GM08714 (cell line): Measurements from ENCODE around the gene MAN2A1.
"Not testable (repeated sequence)": the region's sequence is repeated elsewhere in the genome, so short reads cannot be mapped to it uniquely, and the experiment has no call there.

ENCODE experiments used
- H3K4me3 ChIP-seq: fragments of 200-500 bp; sonication (Bioruptor generic); 2 replicates; pipeline ENCODE4 v1.5.1; 2014; ENCODE audit warnings: mild to moderate bottlenecking, low read length, inconsistent platforms
- ZNF274 ChIP-seq: IDR thresholded peaks from 2 replicates; pipeline ENCODE4 v1.6.1; 2012; ENCODE audit warnings: mild to moderate bottlenecking, low read depth, low read length

Gene MAN2A1

GRCh38 chr5:109882546-109882945, 192.8 kb downstream of the MAN2A1 start:
- H3K4me3 ChIP-seq, result no peak overlapping the region

DNA sequence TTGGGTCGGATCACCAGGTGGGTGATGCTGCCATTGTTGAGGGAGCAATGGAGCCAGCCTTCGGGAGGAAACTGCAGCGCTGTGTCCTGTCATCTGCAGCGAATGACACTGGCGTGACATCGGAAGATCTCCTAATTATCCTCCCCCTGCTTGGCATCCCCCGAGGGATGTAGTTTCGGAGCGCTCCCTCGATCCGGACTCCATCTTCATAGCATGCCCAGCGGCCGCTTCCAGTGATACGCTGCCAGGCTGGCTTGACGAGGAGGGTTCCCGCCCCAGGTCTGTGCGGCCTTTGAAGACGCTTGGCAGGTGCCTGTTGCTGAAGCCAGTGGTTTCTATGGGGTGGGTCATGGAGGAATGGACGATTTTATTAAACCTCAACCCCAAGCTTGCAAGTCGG, 194.9 kb downstream of the MAN2A1 start:
- no peak overlapping the region for H3K4me3 ChIP-seq
- no peak for TF ChIP-seq ZNF274

More at GRCh38 chr5:109882546-109882945, 192.8 kb downstream of the MAN2A1 start:
- TF ChIP-seq ZNF274, result no peak

GRCh38 chr5:109885205-109885604, 195.5 kb downstream of the MAN2A1 start:
- no peak overlapping the region for H3K4me3 ChIP-seq
- no peak for TF ChIP-seq ZNF274

- H3K4me3 ChIP-seq, result no peak overlapping the region
- TF ChIP-seq ZNF274, result no peak
Measured at GRCh38 chr5:109888989-109889388, 199.3 kb downstream of the MAN2A1 start.

DNA sequence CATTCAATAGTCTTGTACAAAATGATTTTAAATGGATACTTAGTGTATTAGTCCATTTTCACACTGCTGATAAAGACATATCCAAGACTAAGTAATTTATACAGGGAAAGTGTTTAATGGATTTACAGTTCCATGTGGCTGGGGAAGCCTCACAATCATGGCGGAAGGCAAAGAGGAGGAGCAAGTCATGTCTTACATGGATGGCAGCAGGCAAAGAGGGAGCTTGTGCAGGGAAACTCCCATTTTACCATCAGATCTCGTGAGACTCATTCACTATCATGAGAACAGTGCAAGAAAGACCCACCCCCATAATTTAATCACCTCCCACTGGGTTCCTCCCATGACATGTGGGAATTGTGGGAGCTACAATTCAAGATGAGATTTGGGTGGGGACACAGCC, 203.5 kb downstream of the MAN2A1 start:
- H3K4me3 ChIP-seq, result not testable (repeated sequence)

DNA sequence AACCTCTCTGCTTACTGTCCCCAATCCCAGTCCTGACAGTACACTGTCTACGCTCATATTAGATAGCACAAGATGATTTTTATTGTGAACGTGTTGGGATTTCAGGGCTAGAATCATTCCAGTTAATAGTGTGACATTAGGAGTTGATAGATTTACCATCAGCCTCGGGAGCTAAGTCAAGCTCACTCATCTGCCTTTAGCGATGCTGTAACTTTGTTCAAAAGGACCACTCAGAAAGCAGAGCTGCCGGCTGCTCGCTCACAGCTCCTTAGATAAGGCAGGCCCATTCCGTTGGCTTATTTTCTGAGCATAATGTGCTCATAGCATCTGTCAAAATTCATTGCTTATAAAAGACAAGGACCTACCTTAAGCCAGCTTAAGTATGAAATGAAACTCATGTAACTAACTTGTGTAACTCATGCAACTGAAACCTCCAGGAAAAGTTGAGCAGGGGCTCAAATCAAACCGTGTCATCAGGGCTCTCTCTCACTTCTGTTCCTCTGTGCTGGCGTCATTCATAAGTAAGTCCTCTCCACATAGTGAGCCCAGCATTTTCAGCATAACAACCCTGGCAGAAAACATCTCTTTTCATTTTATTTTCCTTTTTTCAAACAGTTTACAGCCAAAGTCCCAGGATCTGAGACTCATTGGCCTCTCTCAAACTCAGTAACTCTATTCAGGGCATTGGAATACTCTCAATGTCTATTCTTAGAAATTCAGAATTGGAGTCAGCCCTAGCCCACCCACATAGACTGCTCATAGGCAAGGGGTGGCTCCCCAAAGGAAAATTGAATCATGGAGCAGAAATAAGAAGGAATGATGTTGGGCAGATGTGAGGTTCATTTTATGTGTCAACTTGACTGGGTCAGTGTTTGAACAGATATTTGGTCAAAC, 208.8 kb downstream of the MAN2A1 start:
- TF ChIP-seq ZNF274, result no peak
- no peak overlapping the region for H3K4me3 ChIP-seq

DNA sequence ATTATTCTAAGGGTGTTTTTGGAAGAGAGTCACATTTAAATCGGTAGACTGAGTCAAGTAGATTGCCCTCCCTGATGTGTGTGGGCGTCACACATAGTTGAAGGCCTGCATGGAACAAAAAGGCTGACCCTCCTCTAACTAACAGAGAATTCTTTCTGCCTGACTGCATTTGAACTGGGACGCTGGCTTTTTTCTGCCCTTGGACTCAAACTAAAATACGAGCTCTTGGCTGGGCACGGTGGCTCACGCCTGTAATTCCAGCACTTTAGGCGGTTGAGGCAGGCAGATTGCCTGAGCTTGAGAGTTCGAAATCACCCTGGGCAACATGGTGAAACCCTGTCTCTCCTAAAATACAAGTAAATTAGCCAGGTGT, 209.4 kb downstream of the MAN2A1 start:
- no peak overlapping the region for H3K4me3 ChIP-seq
- TF ChIP-seq ZNF274, result no peak

GRCh38 chr5:109900461-109900860, 210.7 kb downstream of the MAN2A1 start:
- no peak for TF ChIP-seq ZNF274
- no peak overlapping the region for H3K4me3 ChIP-seq

DNA sequence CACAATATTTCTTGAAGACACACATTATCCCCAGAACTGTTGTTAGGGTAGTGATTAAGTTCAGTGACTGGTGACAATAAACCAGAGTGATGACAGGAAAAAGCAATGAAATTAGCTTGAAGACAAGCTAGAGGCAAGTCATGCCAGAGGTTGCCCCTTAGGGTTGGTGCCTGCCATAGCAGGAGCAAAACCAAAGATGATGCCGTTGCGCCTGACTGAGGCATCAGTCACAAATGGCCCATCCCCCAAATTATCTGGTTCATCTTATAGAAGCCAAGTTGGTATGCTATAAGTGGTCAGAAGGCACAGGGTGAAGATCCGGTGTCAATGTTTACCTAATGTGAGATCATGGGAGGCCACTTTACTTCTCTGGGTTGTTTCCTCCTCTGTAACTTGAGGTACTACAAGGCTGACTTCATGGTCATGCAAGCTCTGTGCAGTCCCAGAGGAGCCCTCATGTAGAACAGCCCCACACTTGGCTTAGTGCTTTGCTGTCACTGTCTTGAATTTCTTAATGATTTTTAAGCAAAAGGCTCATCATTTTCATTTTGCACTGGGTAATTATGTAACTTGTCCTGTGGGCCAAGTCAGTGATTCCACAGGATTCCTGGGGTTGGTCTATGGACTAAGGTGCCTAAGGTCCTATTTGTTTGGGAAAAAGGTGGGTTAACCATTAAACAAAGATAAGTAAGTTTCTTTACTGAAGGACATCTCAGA, 211.3 kb downstream of the MAN2A1 start:
- TF ChIP-seq ZNF274, result no peak

DNA sequence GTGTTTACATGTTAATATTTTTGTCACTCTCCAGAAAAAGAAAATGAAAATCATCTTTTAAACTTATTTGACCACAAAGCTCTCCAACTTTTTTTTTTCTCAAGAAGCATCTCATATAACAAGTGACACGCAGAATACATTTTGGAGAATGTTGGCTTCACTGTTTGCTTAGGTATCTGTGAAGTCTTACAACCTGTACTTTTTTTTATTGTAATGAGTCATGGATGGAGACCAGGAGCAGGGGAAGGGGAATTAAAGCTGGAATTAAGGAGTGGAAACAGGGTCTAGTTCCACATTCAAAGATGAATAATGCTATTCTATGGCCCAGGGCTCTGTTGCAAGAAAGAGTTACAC, 211.9 kb downstream of the MAN2A1 start:
- H3K4me3 ChIP-seq, result no peak overlapping the region
- TF ChIP-seq ZNF274, result no peak

More for the DNA sequence above, 211.3 kb downstream of the MAN2A1 start:
- no peak overlapping the region for H3K4me3 ChIP-seq

- H3K4me3 ChIP-seq, result no peak overlapping the region
- TF ChIP-seq ZNF274, result no peak
Measured at GRCh38 chr5:109903061-109903460, 213.3 kb downstream of the MAN2A1 start.

GRCh38 chr5:109905906-109906305, 216.2 kb downstream of the MAN2A1 start:
- H3K4me3 ChIP-seq, result no peak overlapping the region
- TF ChIP-seq ZNF274, result no peak

- no peak for TF ChIP-seq ZNF274
- H3K4me3 ChIP-seq, result no peak overlapping the region
Measured at GRCh38 chr5:109907189-109907588, 217.5 kb downstream of the MAN2A1 start.

DNA sequence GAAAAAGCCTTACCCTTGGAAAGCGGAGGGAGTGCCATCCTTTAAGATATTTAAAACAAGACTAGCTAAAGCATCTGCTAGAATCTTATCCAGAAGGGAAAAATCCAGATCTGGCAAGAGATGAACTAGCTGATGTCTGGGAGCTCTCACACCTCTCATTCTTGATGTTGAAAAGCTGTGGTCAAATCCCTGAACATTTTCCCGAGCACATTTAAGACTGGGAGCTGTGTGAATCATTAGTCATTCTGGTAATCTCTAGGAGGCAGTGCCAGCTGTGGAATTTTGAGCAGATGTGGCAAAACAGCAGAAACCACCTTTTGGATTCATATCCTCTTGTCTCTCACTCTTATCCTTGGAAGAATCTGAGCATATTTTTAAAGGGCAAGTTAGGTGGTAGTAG, 218.0 kb downstream of the MAN2A1 start:
- no peak overlapping the region for H3K4me3 ChIP-seq
- no peak for TF ChIP-seq ZNF274

GRCh38 chr5:109908366-109908765, 218.6 kb downstream of the MAN2A1 start:
- TF ChIP-seq ZNF274, result no peak

More at GRCh38 chr5:109908366-109908765, 218.6 kb downstream of the MAN2A1 start:
- no peak overlapping the region for H3K4me3 ChIP-seq
